ENCODE measurements around the gene HOXB8. TPM values are rescaled to one million over a fixed set of nuclear protein-coding genes. Genes with fewer than 3 reads are reported as not detected.
A peak's percentile ranks its signal among the peaks of the same experiment; 100 is the strongest.

HOXB8 gene
- total RNA-seq, 1 experiment from 2014 or later = not detected

DNA sequence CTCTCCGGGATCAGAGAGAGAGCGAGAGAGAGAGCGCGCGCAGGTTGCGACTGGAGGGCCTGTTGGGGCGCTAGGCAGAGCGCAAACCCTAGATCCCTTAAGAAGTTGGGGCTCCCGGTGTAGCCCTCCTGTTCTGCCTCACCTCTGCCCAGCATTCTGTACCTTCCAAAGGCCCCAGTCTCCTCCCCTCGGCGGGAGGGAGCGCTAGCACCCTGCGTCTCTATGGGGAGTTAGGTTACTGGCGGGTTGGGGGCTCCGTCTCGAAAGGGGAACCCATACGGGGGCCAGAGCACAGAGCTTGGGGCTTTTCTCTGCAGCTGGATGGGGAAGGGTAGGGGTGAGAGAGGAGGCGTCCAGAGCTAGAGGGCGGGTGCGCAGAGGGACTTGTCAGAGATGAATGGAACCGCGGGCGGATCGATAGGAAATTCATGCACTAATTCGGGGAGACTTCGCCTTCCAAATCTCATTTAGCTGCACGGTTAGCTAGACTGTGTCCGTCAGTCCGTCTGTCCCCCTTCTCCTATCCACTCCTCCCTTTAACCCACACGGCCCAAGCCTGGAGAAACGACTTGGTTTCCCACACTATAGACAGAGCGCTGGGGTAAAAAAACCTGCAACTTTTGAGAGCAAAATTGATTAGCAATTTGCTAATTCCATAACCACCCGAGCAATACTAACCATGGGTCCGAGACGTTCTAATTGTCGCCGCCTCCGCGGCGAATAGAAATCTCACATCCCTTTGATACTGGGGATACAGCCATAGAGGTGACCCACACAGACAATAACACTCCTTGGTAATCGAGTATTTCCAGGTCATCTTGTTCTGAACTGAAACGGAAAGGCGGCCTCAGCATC is 36.2 kb downstream of the HOXB8 start:
- Histone ChIP-seq H3K4me3 (ENCODE audit: low read length) (no peak overlapping the region), H3K79me2 (ENCODE audit: low read length) (0 out of 2 replicates have a peak, but pooled peaks cover 1% of the 10 kb centered on the region), H3K27me3 (ENCODE audit: low read length) (no peaks in the 10 kb centered on the region), H3K4me1 (ENCODE audit: insufficient read depth, low read length) (peaks cover 20% of the 10 kb centered on the region), H3K9me2 (replicated peaks; ENCODE audit: low read length) (no peaks in the 10 kb centered on the region), H3K27ac (ENCODE audit: low read length) (no peak overlapping the region), H3K4me2 (ENCODE audit: low read length) (no peak overlapping the region), H4K20me1 (ENCODE audit: low read length) (no peaks in the 10 kb centered on the region), H2AFZ (ENCODE audit: low read length) (no peak overlapping the region), H3K9me3 (ENCODE audit: low read length) (no peaks in the 10 kb centered on the region), H3K36me3 (ENCODE audit: low read depth, low read length) (no peaks in the 10 kb centered on the region), H3K9ac (ENCODE audit: low read length) (no peak overlapping the region), H3F3A (ENCODE audit: low read length, unreplicated experiment) (no peaks in the 10 kb centered on the region)
- DNase-seq (no peak), ATAC-seq (no peak)
- BruUV-seq (replicated peaks) = no TSS peak
- ChIA-PET POLR2A (ENCODE audit: unreplicated experiment) (no interaction called here), CTCF (no interaction called here)
- intact Hi-C loops (cut with micrococcal nuclease) = no loop called here
- TF ChIP-seq CTCF (conservative IDR thresholded peaks at IDR 0.05; ENCODE audit: low read depth, low read length) (no peak), EZH2 (IDR thresholded peaks at IDR 0.05; ENCODE audit: low read length, unreplicated experiment) (no peak), EZH2phosphoT487 (IDR thresholded peaks at IDR 0.05; ENCODE audit: borderline replicate concordance, low read length) (no peak)

DNA sequence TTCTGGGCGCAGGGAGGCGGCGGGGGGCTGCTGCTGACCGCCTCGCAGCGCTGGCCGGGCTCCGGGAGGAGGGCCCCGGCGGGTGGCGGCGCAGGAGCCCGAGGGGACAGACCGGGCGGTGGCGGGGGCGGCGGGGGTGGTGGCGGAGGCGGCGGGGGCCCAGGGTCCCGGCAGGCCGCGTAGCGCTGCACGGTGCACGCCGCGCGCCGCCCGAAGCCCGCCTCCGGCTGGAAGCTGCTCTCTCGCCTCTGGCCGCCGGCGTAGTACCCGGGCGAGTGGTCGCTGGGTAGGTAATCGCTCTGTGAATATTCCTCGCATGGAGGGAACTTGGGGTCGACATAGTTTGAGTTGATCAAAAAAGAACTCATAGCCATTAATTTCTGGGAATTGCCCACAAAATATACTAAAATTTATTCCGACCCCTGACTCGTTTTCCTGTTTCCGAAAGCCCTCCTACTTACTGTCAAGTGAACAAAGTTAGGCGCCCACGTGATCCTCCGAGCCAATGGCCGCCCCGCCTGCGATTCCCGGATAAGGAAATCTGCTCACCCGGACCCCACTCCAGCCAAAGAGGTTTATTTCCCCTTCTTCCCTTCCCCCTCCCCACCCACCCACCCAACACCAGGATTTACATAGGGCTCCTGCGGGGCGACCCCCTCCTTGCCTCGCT is 37.0 kb downstream of the HOXB8 start, which contains the start of gene HOXB4:
TSS of gene HOXB4 (minus strand) at position 405 of the 670 bp plus-strand sequence. CDS start at position 374, 31 bp downstream.
- ATAC-seq = no peak
- Histone ChIP-seq H3K9ac (ENCODE audit: low read length) (peak within 1 kb of the TSS; percentile 23; the same call in 1 of the 2 replicates), H3K9me2 (replicated peaks; ENCODE audit: low read length) (no peaks in the 10 kb centered on the region), H3K4me3 (ENCODE audit: low read length) (peak within 1 kb of the TSS; percentile 66), H3K27ac (ENCODE audit: low read length) (no peak within 1 kb of the TSS), H2AFZ (ENCODE audit: low read length) (peak within 1 kb of the TSS; percentile 64), H3K79me2 (ENCODE audit: low read length) (no peaks in the 10 kb centered on the region), H3F3A (ENCODE audit: low read length, unreplicated experiment) (no peaks in the 10 kb centered on the region), H3K27me3 (ENCODE audit: low read length) (no peaks in the 10 kb centered on the region), H3K4me2 (ENCODE audit: low read length) (peak within 1 kb of the TSS; percentile 86), H4K20me1 (ENCODE audit: low read length) (no peaks in the 10 kb centered on the region), H3K36me3 (ENCODE audit: low read depth, low read length) (no peaks in the 10 kb centered on the region), H3K4me1 (ENCODE audit: insufficient read depth, low read length) (peaks cover 20% of the 10 kb centered on the region), H3K9me3 (ENCODE audit: low read length) (no peaks in the 10 kb centered on the region)
- intact Hi-C loops (cut with micrococcal nuclease) = no loop called here
- CTCF ChIA-PET = no interaction called here
- POLR2A ChIA-PET (ENCODE audit: unreplicated experiment) = no interaction called here
- DNase-seq = no peak
- TF ChIP-seq EZH2 (IDR thresholded peaks at IDR 0.05; ENCODE audit: low read length, unreplicated experiment) (no peak), CTCF (conservative IDR thresholded peaks at IDR 0.05; ENCODE audit: low read depth, low read length) (no peak), EZH2phosphoT487 (IDR thresholded peaks at IDR 0.05; ENCODE audit: borderline replicate concordance, low read length) (no peak)
- no TSS peak for BruUV-seq (replicated peaks)

Data from PC-3 (cell line).